ENCODE data around the gene ZFYVE28.
"Not testable (repeated sequence)": the region's sequence is repeated elsewhere in the genome, so short reads cannot be mapped to it uniquely, and the experiment has no call there.

The ZFYVE28 gene

DNA sequence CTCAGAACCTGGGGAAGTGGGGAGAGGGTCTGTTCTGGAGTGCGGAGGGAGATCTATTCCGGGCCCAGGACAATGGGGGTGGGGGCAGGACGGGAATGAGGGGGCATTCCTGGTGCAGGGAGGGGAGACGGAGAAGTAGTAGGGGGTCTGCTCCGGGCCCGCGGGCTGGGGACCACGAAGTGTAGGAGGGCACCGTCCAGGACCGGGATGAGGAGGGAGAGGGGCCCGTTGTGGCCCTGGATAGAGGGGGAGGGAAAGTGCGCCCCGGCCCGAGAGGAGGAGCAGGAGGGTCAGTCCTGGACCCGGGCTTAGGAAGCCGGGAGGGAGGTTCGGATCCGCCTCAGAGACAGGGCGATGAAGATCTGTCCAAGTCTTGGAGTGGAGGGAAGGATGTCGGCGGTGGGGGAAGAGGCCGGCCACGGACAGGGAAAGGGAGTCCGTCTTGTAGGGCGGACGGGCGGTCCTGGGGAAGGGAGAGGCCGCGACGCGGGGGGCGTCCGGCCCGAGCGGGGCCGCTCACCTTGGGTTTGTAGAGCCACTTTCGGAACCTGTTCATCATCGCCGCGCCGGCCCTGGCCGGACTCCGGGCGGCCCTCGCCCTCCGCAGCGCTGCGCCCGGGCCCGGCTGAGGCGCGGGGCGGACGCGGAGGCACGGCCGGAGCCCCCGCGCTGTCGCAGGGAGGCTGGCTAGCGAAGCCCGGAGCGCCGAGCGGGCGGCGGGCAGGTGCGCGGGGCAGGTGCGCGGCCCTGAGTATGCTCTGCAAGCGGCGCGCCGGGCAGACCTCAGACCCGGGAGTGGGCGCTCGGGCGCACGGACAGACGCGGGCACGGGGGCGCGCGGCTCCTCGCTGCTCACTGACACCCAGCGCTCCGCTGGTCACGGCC, at the start of gene ZFYVE28:
ZFYVE28 (minus strand) TSS at position 881 of the 885 bp plus-strand sequence; CDS start at position 559, 322 bp downstream.
- no peak for DNase-seq (ENCODE audit: low read depth)

DNA sequence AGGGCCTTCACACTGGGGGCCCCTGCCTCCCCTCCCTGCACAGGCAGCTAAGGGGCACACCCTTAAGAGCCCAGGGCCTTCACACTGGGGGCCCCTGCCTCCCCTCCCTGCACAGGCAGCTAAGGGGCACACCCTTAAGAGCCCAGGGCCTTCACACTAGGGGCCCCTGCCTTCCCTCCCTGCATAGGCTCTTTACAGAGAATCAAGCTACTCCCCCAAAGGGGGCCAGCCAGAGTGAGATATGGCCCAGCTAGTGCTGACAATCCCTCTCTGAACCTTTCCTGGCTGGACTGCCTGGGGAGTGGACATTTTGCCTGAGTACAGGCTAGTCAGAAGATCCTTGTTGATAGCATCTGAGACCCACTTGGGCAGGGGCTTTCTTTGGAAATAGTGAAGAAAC, 47.1 kb upstream of the ZFYVE28 start:
- not testable (repeated sequence) for DNase-seq (ENCODE audit: low read depth)

DNA sequence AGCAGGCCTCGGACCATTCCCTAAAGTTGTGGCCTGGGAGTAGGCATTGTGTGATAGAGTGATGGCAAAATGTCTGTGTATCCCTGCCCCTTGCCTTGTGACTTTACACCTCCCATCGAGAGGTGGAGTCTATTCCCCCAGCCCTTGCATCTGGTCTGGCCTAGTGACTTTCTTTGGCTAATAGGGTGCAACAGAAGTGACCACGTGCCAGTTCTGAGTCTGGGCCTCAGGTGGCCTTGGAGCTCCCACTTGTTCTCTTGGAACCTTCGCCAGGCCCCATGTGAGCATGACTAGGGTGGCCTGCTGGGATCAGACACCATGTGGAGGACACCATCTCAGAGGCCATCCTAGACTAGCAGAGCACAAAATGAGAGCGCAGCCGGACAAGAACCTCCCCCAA, 46.6 kb upstream of the ZFYVE28 start:
- DNase-seq (ENCODE audit: low read depth), result no peak

DNA sequence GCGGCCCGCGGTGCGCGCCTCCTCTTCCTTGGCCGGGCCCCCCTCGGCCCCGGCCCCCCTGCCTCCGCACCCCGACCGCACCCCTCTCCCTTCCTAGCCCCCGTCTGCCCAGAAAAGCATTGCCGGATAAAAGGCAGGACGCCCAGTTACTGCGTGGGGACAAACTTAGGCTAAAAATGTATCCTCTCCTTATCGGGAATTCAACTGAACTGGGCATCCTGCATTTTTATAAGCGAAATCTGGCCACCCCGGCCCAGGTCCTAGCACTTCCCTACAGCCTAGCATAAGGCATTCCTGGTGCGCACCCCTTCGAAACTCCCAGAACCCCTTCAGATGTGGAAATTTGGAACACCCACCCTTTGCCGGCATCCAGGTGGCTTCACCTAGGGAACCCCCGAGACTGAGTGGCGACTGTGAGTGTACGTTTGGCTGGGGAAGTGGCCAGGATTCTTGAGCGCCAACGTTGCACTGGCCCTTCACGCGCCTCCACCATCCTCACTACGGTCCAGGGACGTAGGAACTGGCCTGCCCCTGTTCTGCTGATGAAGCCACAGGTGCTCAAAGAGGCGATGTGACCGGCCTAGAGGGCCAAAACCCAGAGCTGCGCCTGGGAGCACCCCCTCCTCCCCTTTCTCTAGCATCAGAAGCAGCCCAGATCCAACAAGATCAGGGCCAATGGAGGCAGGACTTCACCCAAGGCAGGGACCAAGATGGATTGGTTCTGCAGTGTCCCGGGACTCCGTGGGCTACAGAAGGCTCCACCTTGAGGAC, 44.7 kb upstream of the ZFYVE28 start:
- no peak for DNase-seq (ENCODE audit: low read depth)

DNA sequence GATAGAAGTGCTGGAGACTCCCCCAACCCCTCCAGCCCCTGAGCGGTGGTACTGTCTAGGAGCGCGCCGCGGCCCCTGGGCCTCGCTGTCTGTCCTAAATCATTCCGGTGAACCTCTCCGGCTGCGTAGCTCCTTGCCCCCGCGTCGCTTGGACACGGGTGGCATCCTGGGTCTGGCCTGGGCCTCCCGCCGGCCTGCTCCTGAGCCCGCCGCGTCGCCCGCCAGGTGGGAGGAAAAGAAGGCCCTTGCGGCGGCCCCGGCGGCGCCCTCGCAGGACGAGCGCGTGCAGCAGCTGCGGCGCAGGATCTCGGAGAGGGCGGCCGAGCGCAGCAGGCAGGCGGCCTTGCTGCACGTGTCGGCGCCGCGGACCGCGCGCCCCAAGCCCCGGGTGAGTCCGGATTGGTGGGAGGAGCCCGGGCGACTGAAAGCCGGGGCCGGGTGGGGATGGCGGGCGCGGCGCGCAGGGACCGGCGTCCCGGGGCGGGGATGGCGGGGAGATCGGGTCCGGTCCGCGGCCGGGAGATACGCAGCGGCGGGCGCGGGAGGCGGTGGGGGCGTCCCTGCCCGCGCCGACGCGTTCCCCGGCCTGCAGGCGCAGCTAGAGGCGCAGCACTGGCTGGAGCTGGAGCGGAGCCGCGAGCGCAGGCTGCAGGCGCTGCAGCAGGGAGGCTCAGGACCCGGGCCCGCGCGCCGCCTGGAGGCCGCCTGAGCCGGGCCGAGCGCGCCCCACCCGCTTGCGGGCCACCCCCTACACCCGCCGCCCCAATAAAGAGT, 44.0 kb upstream of the ZFYVE28 start:
- DNase-seq (ENCODE audit: low read depth), result peak; percentile 42

DNA sequence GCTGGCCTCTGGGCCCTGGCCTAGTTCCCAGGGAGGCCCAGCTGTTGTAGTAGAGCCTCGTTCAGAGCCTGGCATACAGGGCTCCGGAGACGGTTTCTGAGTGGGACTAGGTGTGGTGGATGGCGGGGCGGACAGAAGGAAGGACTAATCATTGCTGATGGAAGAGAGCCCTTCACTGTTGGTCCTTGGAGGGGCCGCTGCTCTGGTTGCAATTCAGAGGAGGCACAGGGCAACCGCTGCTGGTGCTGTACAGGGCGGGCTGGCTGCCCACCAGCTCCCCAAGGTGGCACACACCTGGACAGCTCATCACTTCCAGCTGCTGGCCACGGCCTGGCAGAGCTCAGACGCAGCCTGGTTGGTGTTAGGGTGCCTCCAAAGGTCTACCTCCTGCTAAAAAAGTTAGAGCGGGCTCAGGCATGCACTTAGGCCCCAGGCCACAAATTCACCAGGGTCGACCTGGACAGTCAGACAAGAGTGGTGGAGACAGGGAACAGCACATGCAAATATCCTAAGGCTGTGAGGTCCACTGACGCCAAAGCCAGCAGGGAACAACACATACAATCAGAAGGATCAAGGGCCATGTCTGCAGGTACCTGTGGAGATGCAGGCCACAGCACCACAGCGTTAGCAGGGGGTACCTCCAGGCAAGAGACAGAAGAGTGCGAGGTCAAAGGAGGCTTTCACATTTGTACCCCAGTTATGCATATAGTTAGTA, 43.0 kb upstream of the ZFYVE28 start:
- no peak for DNase-seq (ENCODE audit: low read depth)

DNA sequence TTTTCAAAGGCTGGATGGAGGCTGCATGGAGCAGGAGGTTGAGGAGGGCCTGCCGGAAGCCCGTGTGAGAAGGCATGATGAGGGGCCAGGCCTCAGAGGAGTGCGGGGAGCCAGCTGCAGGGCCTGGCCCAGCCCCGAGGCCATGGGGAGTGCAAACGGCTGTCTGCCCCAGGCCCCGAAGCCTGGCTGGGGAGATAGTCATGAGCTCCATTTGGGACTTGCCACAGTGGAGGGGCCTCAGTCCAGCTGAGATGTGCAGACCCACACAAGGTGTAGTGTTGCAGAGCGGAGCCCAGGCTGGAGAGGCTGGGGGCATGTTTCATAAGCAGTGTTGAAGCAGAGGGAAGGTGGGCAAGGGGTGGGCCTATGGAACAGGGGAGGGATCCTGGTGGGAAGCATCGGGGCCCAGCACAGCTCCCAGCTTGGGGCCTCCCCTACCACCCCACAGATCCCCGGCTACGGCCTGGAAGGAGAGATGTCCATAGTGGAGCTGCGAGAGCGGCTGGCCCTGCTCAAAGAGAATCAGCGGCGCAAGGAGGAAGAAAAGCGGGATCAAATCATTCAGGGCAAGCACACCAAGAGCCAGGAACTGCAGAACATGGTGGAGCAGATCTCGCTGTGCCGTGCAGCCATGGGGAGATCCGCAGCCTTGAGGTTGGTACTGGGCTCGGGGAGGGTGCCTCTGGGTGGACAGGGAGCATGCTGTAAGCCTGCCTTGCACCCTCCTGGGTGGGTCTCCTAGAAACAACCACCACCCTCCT, 41.3 kb upstream of the ZFYVE28 start:
- no peak for DNase-seq (ENCODE audit: low read depth)

DNA sequence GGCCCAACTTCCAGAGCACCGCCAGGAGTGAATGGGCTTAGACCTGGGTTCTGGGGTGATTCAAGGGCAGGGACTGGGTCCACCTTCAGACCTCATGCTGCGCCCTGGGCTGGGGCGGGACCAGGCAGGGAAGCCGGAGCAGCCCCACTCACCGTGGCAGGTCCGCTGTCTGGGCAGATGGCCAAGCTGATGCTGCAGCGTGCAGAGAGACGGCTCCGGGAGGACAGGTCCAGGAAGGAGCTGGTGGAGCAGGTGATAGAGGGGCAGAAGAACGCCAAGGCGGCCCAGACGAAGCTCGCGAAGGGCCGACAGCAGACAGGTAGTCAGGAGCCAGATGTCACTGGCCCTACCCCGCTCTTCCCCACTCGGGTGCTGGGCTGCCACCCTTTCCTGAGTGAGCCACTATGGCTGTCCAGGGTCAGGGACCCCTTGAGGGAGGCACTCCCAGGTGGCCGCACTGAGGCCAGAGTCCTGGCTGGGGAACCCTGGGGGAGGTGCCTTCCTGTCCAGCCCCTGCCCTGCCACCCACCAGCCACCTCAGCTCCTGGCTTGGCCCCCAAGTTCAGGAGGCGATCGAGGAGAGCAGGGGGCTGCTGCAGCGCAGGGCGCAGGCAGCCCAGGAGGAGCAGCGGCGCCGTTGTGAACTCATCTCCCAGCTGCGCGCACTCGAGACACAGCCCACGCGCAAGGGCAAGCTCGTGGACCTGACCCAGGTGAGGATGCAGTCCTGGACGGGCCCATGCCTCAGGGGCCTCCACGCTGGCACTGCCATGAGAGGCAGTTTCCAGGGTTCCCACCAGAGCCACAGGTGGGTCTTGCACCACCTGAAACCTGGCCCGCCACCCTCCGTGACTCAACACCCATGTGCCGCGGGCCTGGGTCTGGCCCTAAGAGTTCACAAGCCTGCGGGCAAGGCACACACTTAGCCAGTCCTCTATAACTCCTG, 40.4 kb upstream of the ZFYVE28 start:
- DNase-seq (ENCODE audit: low read depth), result no peak

DNA sequence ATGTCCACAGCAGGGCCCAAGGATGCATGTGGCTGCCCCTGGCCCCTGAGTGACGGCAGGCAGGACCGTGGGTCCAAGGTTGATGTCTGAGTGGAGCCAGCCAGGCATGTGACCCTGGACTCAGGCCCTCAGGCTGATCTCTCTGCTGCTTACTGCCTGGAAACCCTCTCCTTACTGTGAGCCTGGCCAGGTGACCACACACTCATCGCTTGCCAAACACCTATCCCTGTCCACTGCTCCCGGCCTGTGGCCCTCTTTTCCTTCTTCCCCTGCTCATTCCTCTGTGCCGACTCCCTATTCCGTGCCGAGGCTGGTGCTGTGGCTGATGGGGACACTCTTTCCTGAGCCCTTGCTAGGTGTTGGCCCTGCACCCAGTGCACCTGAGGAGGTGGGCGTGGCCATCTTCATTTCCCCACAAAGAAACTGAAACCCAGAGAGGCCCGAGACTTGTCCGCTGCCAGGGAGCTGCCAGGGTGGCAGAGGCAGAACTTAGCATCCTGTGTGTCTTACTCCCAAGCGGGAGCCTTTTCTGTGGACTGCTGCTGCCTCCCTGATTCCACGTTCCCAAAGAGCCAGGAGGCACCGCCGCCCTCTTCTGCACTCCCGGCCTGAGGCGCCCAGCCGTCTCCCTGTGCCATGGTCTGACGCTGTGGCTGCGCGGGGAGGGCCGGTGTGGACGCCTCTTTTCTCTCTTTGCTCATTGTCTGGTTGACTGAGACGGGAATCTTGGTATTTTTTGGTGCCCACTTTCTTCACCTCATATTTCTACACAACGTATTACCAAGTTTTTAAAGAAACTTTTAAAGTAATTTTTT, 39.2 kb upstream of the ZFYVE28 start:
- DNase-seq (ENCODE audit: low read depth), result no peak

DNA sequence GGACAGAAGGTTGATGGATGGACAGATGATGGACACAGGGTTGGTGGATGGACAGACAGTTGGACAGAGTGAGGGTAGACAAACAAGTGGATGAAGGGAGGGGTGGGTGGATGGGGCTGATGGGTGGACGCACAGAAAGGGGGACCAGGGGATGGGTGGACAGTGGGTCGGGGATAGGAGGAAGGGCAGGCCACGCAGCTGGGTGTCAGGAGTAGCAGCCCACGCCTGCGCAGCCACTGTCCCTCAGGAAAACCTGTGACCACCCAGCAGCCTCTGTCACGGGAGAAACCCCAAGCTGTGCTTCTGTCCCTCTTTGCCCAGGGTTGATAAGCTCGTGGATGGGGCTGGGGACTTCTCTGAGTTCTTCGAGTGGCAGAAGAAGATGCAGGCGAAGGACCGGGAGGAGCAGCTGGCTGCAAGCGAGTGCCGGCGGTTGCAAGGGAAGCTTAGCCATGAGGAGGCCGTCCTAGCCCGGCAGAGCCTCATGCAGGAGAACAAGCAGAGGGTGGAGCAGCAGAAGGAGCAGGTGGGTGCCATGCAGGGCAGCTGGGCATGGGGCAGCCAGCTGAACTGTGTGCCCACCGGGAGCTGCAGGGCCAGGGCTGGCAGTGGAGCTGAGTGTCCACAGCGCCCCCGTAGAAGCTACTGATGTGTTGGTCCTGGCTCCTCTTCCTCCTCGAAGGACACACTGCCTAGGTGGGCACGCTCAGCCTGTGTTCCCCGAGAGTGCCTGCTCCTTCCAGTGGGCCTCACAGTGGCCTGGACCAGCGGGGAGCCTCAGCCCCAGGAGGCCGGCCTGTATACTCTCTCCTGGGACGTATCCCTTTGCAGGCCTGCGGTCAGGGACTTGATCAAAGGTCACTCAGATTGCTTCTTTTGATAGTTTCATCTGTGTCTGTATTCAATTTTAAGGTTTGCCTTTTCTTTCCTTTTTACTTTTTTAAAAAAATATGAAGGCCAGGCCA, 33.7 kb upstream of the ZFYVE28 start:
- no peak for DNase-seq (ENCODE audit: low read depth)

DNA sequence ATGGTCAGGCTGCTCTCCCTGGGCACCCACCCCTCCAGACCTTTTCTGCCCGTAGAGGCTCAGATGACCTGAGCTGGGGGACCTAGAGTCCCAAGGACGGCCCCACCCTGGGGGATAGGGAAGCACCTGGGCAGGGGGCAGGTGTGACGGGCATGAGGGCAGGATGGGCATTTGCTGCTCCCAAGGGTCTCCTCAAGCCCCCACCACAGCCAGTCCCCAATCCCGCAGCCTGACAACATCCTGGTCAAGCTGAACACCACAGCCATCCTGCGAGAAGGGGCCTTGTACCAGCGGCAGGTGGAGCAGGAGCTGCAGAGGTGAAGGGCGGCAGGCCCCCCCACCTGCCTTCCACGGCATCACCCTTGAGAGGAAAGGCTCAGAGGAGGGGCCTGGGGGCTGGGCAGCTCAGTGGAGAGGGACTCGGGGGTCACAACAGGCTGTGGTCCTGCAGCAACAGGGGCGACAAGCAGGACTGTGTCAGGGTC, 32.6 kb upstream of the ZFYVE28 start:
- DNase-seq (ENCODE audit: low read depth), result no peak

DNA sequence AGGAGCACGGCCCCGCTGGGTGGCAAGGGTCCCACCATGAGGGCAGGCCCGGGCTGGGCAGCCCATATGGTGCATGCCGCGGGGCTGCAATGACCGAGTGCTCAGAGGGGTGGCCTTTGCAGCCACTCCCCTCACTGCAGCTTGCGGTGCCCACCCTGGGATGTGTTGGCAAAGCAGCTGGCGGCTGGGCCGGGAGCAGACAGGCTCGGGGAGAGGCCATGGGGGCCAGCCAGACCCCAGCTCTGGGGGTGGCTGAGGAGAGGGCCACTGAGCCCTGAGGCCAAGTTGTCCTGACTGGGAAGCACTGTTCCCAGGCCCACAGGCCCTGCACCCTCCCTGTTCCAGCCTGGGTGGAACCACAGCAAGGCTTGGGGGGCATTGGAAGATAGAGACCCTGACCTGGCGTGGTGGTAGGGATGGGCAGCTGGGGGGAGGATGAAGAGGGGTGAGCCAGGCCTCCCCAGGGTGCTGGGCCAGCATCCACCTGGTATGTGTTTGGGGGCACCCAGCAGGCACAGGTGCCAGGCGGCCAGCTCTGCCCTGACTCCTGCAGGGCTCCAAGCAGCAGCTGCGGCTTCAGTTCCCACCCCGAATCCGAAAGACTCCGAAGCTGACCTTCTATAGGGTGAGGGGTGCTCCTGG, 32.1 kb upstream of the ZFYVE28 start:
- no peak for DNase-seq (ENCODE audit: low read depth)

DNA sequence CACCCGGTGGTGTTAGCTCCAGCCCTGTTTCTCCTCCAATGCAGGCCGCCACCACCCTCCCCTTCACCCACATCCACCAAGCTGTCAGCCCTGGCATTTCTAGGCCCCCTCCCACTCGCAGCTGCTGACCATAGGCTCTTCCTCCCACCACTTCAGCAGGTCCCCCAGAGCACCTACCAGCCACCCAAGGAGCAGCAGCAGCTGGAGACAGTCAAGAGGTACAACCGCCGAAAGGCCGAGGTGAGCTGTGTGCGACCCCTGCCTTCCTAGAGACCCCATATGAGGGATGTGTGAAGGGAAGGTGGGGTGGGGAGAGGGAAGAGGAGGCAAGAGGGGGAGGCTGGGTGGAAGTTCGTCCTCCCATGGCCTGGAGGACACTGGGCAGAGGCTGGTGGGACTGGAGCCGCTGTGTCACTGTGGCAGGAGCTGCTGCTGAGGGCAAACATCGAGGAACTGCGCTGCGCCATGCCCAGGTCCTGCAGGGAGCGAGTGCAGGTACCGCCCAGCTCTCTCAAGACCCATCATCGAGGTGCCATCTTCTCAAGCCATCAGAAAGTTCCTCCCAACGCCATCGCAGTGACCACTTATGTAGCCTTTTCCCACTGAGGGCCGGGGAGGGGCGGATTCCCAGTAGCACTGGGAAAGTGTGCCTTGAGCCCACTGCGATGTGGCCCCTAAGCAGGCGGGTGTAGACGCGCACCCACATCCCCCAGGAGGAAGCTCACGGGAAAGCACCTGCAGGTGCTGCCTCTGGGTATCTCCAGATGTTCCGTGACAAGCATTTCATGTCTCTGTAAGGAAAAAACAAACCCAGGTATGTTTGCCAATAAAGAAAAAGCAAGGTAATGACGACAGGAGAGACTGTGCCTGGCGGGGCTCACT, 31.3 kb upstream of the ZFYVE28 start:
- no peak for DNase-seq (ENCODE audit: low read depth)

DNA sequence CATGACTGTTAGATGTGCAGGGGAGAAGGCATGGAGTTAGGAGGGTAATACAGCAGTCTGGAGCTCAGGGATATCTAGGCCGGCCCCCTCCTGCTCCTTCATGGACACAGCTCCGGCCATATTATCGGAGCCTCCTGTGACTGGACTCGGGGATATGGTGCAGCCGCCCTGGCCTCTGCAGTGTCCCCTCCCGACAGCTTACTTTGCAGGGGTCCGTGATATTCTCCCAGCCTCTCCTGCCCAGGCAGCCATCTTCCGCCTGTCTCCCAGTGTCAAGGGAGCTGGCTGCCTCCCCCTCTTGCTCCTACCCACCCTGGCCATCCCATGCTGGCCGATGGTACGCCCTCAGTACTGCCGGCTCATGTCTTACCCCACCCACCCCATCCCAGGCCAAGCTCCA, 30.6 kb upstream of the ZFYVE28 start:
- no peak for DNase-seq (ENCODE audit: low read depth)

DNA sequence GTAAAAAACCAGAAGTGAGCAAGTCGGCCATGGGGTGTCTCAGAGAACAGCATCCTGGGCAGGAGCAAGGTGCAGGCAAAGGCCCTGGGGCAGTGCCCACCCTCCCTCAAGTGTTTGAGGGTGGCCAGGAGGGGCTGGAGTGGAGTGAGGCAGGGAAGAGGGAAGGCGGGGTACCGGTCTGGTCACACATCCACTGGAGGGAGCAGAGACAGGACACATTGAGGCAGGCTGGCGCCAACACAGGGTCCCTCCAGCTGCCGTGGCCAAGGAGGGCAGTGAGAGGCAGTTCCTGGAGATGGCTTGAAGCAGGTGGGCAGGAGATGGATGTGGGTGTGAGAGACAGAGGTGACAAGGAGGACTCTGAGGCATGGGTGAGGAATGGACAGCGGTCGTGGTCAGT, 30.1 kb upstream of the ZFYVE28 start:
- DNase-seq (ENCODE audit: low read depth), result no peak

All from T-helper 22 cell (primary cell).